ENCODE measurements around the gene LYSMD4.
"Not testable (repeated sequence)": the region's sequence is repeated elsewhere in the genome, so short reads cannot be mapped to it uniquely, and the experiment has no call there.

Gene LYSMD4

DNA sequence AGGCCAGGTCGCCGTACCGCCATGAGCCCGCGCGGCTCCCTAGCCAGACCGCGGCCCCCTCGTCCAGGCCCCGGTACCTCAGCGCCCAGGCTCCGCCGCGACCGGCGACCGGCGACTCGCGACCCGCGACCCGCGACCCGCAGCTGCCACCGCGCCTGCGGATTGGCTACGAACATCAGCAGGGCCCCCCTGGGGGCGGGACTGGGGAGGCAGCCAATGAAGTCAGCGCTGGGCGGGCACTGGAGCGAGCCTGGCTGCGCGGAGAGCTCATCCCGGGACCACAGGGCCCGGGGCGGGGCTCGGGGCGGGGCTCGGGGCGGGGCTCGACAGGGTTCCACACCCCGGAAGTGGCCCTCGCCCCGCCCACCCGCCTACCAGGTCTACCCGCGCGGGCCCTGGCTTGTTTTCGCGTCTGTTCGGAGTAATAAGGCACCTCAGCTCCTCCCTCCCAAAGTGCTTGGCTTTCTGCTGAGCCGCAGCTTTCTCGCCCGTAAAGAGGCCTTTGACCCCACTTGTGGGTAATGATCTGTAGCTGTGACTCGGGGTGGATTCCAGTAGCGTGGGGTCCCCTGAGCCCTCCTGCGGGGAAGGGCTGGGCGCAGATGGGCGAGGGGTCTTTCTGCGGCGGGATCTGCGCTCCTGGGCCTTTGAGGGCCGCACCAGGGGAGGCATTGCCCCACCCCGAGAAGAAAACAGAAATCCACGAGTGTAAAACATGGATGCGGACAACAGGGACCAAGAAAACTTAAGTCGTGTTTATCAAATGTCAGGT is at the start of gene LYSMD4:
Gene LYSMD4 (minus strand): TSS at position 170 of the 772 bp plus-strand sequence. CDS start 1,438 bp downstream, outside the sequence.
- peak; percentile 60 to 99 (median 96) for DNase-seq

GRCh38 chr15:99782029-99782428 is 48.8 kb upstream of the LYSMD4 start:
- not testable (repeated sequence) for DNase-seq

- DNase-seq: no peak
Observed at GRCh38 chr15:99777144-99777543, 43.9 kb upstream of the LYSMD4 start.

DNA sequence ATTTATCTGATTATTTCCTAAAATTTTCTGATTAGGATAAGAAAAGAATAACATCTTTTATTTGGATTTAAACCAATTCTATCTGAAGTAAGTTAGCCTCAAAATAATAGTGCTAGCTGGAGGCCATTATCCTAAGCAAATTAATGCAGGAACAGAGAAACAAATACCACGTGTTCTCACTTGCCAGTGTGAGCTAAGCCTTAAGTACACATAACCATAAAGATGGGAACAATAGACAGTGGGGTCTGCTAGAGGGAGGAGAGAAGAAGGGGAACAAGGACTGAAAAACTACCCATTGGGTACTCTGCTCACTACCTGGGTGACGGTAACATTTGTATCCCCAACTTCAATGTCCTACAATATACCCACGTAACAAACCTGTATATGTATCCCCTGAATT is 31.3 kb upstream of the LYSMD4 start:
- DNase-seq: no peak

DNA sequence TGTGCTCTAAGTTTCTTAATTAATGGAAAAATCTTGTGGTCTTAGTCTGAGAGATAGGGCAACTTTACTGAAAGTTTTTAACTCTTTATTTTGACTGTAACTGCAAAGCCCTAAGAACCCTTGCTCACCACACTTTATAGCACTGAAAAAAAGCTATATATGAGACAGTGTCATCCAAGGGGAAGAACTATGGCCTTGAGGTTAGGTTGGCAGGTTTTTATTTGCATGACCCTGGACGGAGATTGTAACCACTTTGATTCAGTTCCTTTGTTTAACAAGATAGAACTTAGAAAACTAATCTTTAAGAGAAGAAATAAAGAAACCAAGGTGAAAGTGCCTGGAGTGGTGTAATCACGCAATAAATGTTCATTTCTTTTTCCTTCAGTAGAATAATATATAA is 30.6 kb upstream of the LYSMD4 start:
- no peak for DNase-seq

DNA sequence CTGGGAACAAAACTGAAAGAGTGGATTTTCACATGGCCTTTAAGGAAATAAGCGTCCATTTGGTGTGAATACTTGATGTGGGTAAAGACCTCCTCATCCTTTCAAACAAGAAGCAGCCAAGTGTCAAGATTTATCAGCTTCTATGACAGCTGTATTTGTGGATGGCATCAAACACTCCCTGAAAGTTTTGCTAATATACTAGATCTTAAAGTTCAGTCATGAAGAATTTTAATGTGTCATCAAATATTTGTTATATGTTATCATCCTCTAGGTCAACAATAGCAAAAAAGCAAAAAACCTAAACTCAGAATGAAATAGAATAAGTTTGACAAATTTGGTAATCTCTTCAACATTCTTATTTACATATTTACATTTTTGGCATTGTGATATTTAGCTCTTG is 29.1 kb upstream of the LYSMD4 start:
- DNase-seq: no peak

DNA sequence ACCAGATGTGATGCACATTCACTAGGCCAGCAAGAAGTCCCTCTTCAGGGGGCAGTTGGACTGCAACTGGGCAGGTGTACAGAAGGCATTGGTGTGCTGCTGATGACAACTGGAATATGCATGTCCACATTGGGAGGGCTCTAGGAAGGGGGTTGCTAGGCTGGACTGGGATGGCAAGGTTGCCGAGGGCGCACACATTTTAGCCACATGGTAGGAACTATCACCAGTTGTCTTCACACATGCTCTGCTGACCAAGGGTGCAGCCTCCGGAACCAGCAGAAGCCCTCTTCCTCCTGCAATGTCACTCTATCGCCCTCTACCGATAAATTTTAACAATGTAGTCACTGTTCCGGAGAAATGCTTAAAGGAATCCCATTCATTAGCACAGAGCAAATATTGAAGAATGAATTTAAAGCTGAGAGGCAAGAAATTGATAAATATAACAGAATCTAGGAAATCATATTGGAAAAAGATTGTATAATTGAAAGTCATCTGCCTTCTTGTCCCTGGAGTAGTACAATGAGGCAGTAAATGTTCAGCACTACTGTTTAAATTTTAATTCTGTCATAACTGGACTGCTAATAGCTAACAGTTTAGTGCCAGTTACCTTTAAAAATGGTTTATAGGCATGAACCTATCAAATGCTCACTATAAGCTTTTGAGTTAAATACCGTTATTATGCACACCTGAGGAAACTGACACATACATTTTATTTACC is 22.6 kb upstream of the LYSMD4 start:
- peak in 32 of 58 donors; percentile 5 to 82 (median 24) for DNase-seq

DNA sequence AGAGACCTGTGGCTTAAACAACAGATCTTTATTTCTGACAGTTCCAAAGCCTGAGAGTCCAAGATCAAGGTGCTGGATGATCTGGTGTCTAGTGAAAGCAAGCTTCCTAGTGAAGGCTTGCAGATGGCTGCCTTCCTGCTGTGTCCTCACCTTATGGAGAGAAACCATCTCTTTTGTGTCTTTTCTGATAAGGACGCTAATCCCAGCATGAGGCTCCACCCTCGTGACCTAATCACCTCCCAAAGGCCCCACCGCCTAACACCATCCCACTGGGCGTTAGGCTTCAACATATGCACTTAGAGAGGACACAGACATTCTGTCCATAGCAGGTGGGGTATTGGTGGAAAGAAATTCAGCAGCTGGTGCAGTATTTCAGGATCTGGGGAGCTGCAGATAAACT is 19.8 kb upstream of the LYSMD4 start:
- DNase-seq: no peak

GRCh38 chr15:99752556-99752955 is 19.3 kb upstream of the LYSMD4 start:
- no peak for DNase-seq

DNA sequence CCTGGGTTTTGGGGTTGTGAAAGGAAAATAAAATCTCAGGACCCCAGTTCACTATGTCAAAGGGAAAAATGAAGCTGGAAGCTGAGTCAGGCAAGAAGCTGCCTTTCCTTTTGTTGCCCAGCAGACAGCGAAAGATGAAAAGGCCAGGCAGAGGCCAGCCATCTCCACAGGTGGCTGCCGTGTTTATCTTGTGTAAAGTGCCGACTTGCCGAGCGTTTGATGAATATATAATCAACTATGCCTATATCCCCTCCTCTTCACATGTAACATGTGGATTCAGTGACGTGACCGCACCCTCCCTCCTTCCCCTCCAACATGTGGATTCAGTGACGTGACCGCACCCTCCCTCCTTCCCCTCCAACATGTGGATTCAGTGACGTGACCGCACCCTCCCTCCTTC is 17.1 kb upstream of the LYSMD4 start:
- DNase-seq: not testable (repeated sequence)

GRCh38 chr15:99749386-99749785 is 16.1 kb upstream of the LYSMD4 start:
- no peak for DNase-seq

DNA sequence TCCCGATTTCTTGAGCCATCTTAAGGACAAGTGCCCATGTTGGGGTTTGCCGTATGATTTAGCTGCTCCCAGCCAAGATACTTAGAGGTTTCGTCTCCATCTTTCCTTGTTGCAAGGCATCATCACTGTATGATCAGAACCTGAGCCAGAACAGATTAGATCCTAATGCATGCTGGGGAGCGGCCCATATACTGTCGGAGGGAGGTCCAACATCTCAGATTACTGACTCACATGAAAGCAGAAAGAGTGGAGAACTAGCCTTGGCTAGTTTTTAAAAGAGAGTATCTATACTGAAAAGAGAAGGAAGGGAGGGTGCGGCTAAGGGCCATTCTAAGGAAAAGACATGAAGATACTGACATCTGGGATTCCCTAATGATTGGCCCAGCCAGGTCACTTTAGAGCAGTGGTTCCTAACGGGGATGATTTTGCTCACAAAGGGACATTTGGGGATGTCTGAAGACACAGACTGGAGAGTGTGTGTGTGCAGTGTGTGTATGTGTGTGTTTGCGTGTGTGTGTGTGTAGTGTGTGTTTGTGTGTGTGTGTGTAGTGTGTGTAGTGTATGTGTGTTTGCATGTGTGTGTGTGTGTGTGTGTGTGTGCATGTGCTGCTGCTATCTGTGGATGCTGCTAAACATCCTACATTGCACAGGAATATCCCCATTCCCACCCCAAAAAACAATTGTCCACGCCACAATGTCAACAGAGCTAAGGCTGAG is 12.3 kb upstream of the LYSMD4 start:
- no peak for DNase-seq

DNA sequence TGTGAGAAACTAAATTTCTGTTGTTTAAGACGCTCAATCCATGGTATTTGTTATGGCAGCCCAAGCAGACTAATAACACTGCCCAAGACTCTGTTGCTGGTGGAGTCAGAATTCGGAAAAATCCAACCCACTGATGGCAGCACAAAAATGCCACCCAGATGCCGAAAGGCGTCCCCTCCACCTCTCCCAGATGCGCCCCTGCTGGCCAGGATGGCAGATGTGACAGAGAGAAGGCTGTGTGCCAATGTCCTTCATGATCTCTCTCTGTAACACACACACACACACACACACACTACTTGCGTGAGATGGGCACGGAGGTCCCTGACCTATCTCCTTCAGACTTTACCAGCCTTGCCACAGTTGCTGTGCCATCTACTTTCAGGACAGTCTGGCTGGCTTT is 10.9 kb upstream of the LYSMD4 start:
- DNase-seq: no peak

DNA sequence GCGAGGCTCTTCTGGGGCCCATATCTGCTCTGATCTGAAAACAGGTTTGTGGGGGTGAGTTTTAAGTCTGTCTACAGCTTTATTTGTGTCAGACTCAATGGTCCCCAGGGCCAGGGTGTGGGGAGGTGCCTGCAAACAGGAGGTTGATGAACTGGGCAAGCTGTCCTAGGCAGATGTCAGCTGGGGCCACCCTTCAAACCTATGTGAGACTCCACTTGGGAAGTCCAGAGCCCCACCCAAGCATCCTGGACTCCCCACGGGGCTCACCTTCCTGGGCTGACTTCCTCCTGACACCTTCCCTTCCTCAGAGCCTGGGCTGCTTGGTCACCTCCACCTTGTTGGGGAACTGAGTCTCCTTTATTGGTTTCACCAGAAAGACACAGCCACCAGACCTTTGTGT is 8.6 kb upstream of the LYSMD4 start:
- DNase-seq: no peak

DNA sequence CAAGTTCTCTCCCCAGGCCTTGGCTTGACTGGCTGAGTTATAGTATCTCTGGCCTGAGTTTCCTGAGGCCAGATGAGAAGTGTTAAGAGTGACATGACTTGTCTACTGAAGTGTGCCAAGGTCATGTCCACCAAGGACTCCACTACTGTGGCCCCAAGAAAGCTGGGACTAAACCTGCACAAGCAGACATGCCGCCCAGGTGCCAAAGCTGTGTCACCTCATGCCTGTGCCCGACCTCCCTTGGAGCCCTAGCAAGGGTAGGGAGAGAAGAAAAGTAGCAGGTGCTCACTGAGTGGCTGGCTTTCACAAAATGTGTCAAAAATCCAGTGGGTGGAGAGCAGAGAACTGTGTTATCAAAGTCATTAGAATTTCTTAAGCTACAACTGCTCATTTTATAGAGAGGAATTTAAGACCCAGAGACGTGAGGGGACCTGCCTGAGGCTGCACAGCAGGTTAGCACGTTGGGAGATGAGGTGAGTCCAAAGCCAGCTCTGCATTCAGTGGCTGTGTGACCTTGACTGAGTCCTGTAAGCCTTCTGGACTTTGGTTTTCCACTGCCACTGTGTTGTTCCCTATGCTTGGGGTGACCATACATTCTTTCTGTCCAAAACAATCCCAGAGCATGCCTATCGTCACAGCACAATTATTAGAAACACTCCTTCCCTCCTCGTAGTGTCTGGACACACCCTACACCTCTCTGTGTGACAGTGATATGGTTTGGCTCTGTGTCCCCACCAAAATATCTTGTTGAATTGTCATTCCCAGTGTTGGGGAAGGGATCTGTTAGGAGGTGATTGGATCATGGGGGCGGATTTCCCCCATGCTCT is 5.0 kb upstream of the LYSMD4 start:
- no peak for DNase-seq

GRCh38 chr15:99736702-99737101 is 3.5 kb upstream of the LYSMD4 start:
- no peak for DNase-seq

DNA sequence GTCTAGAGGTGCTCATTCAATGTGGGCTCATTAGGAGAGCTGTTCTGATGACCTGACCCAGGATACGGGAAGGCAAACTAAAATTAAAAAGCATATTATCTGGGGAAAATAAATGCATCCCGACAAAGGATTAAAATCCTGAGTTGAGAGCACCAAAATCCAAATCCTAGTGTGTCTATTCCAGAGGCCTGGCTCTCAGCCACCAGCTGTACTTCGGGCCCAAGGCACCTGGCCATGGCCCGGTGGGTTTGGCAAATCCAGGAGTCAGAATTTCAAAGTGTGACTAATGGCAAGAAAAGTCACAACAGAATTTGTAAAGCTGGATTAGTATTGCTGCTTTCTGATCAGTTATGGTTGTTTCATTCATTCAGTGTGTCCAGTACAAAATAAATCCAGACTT is 2.6 kb upstream of the LYSMD4 start:
- no peak for DNase-seq

DNA sequence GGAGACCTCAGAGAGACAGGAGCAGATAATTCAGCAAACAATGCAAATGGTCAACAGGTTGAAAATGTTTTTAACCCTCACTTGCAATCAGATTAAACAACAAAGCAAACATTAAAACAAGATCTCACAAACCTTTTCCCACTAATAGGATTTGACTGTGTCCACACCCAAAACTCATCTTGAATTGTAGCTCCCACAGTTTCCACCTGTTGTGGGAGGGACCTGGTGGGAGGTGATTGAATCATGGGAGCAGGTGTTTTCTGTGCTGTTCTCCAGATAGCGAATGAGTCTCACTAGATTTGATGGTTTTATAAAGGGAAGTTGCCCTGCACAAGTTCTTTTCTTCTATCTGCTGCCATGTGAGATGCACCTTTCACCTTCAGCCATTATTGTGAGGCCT is 1.3 kb upstream of the LYSMD4 start:
- no peak for DNase-seq

DNA sequence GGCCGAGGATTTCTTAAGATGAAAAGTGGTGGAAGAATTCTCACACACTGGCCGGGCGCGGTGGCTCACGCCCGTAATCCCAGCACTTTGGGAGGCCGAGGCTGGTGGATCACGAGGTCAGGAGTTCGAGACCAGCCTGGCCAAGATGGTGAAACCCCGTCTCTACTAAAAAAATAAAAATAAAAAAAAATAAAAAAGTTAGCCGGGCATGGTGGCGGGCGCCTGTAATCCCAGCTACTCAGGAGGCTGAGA is 729 bp upstream of the LYSMD4 start:
- DNase-seq: not testable (repeated sequence)

DNA sequence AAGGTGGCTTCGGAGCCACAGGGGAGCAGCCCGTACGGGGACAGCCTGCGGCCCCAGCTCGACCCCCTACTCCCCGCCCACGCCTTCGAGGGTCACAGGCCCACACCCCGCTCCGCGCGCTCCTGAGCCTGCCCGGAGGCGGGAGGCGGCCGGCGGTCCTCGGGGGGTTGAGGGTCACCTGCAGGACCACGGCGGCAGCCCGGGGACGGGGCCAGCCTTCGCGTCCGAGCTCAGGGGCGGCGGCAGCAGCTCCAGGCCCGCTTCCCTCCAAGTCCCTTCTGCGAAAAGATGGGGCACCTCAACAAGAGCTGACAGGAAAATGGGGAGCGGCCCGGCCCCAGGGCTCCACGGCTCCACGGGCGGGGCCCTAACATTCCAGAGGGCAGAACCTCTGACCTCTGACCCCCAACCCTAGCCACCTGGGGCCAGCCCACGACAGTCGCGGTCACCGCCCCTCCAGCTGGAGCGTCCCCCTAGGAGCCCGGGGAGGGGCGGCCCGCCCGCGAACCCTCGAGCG is 428 bp downstream of the LYSMD4 start:
- DNase-seq: peak in 8 of 58 donors; percentile 34 to 67 (median 50)

DNA sequence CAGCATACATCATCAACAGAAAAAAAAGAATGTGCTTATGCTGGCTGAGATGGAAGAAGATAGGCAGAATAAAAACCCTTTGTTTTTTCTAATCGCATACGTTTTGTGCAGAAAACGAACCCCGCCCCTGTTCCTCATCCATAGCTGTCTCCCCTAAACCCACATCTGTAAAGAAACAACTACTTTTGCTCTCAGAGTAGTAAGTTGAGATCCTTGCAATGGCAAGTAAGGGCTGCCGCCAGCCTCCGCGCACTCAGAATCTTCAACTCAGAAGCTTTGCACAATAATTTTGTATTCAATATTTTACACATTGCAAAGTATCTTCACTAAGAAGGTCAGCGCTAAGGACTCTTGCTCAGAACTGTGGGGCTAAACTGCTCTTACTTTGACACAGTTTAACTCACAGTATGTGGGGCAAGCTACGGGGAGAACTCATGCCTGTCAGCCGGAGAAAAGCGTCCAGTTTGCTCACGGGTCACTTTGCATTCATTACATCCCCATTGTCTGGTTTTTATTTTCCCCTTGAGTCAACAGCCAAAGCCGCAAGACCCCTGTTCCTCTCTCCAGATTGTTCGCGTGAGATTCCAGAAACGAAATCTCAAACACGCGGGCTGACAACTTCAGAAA is 1.0 kb downstream of the LYSMD4 start:
- peak in 1 of 58 donors; percentile 10 for DNase-seq
